Measurements from ENCODE around the gene CCDC91.

DNA sequence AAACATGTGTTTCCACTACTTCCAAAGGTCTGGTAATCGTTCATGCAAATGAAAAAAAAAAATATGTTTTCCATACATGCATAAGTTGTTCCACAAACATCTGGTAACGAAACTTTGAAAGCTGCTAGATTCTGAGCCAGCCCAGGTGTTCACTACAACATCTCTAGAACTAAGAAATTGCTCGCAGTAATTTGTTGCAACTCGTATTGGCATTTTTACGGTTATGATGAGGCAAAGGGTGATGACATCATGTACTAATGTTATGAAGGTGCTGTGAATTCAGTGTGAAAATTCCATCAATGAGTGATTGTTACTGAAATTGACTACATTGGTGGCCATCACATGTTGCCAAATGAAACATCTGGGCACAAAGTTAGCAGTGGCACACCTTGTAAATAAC, 31.9 kb upstream of the CCDC91 start:
- TF ChIP-seq POLR2A (IDR thresholded peaks at IDR 0.05) (no peak), POLR2AphosphoS5 (IDR thresholded peaks at IDR 0.05; ENCODE audit: insufficient read depth in 1 of 2, low read depth in 1 of 2) (no peak)
- TF ChIP-seq, protein P1, sequence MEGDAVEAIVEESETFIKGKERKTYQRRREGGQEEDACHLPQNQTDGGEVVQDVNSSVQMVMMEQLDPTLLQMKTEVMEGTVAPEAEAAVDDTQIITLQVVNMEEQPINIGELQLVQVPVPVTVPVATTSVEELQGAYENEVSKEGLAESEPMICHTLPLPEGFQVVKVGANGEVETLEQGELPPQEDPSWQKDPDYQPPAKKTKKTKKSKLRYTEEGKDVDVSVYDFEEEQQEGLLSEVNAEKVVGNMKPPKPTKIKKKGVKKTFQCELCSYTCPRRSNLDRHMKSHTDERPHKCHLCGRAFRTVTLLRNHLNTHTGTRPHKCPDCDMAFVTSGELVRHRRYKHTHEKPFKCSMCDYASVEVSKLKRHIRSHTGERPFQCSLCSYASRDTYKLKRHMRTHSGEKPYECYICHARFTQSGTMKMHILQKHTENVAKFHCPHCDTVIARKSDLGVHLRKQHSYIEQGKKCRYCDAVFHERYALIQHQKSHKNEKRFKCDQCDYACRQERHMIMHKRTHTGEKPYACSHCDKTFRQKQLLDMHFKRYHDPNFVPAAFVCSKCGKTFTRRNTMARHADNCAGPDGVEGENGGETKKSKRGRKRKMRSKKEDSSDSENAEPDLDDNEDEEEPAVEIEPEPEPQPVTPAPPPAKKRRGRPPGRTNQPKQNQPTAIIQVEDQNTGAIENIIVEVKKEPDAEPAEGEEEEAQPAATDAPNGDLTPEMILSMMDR (IDR thresholded peaks at IDR 0.05) = no peak

All from vagina (tissue), 2 donors.